H1 (cell line): ENCODE measurements around the gene DSP. TPM values are rescaled to one million over a fixed set of nuclear protein-coding genes. Genes with fewer than 3 reads are reported as not detected.

Source experiments
- CHD7 ChIP-seq: fragments of 300-600 bp; sonication (generic); IDR thresholded peaks from 2 replicates; pipeline ENCODE4 v1.7.1; 2012; ENCODE audit warnings: low read length, moderate library complexity, mild to moderate bottlenecking, inconsistent platforms; ENCODE audit not compliant: insufficient replicate concordance
- FOSL1 ChIP-seq: IDR thresholded peaks from 2 replicates; pipeline ENCODE4 v1.6.1; 2011; ENCODE audit warnings: mild to moderate bottlenecking, low read depth, low read length, moderate library complexity; ENCODE audit not compliant: insufficient read depth
- RAD21 ChIP-seq, 2 experiments: IDR thresholded peaks in 1 of 2; conservative IDR thresholded peaks in 1 of 2; 2 replicates each; pipeline ENCODE4 v1.6.1; 2011; ENCODE audit warnings: low read depth in 2 of 2, low read length in 2 of 2, improper control_type of control experiment in 1 of 2, inconsistent platforms in 1 of 2, mild to moderate bottlenecking in 1 of 2, moderate library complexity in 1 of 2
- SIX5 ChIP-seq: IDR thresholded peaks from 2 replicates; pipeline ENCODE4 v1.6.1; 2011; ENCODE audit warnings: mild to moderate bottlenecking, low read depth, low read length
- SP2 ChIP-seq: IDR thresholded peaks from 2 replicates; pipeline ENCODE4 v1.6.1; 2012; ENCODE audit warnings: mild to moderate bottlenecking, low read length, inconsistent platforms
- polyA plus RNA-seq, 7 experiments: library from polyadenylated mRNA; depleted of rRNA in 3 of 7; stranded (reverse) in 5 of 7; unstranded in 2 of 7; fragments of >200 nt in 5 of 7; fragments of 200-250 nt in 2 of 7; gene quantifications; 1 replicate in 5 of 7; 2 replicates in 1 of 7; 4 replicates in 1 of 7; pipeline versions ENCODE4 v1.2.1 to v1.2.3, GENCODE V29; 2011 to 2013; ENCODE audit warnings: missing spikeins in 2 of 7, mixed read lengths in 2 of 7
- total RNA-seq: library from RNA; stranded (reverse); fragmentation: NEBNext Ultra II Directional; extraction: Animal tissue kit (Norgen Biotek cat#: 25700); gene quantifications from 2 replicates; pipeline ENCODE4 v1.2.1, GENCODE V29; 2021

Gene DSP
- total and polyA plus RNA-seq, 2 of the 8 experiments (the other 6 are each of a cell fraction or from before 2014, with no cell fraction given), result 14.3 to 48.5 TPM

DNA sequence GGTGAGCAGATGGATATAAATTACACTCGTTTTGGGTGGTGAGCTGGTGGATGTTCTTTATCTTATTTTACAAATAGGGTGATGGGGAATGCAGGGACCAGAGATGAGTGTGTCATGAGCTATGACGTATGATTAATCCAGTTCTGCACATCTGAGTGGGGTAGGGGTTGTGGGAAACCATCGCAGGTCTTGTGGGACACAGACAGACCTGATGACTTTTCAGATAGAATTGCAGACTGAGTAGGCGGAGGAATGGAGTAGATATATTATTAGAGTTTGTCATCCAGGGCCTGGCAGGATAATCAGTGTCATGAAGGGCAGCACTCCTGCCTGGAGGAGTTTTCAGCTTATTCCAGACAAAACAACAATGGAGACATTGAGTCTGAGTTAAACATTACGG, 12.9 kb upstream of the DSP start (continued):
- TF ChIP-seq CHD7 (no peak), SIX5 (no peak), SP2 (no peak), FOSL1 (no peak), RAD21 (IDR thresholded peaks at IDR 0.05 in 1 of 2, conservative IDR thresholded peaks at IDR 0.05 in 1 of 2; ENCODE audit: low read depth in 2 of 2, low read length in 2 of 2) (no peak)
- TF ChIP-seq, all 59 proteins: peak for 0
